Jurkat, Clone E6-1 (cell line): ENCODE measurements around the gene ENG.
"Not testable (repeated sequence)": the region's sequence is repeated elsewhere in the genome, so short reads cannot be mapped to it uniquely, and the experiment has no call there.

ENCODE experiments used
- DNase-seq: peaks from one replicate; pipeline ENCODE4 v3.0.0-alpha.2; 2011; ENCODE audit warnings: low read depth, low spot score
- H3K4me3 ChIP-seq: 2 replicates; pipeline ENCODE4 v1.5.1; 2011; ENCODE audit warnings: mild to moderate bottlenecking, low read length, control low read depth, moderate library complexity

The ENG gene

GRCh38 chr9:127880143-127880542 is 25.7 kb upstream of the ENG start:
- H3K4me3 ChIP-seq = no peak overlapping the region
- DNase-seq = no peak

- no peak for DNase-seq
- H3K4me3 ChIP-seq = no peak overlapping the region
Measured at GRCh38 chr9:127878652-127879390, 24.4 kb upstream of the ENG start.

GRCh38 chr9:127878001-127878651 is 23.7 kb upstream of the ENG start:
- no peak for DNase-seq
- no peak overlapping the region for H3K4me3 ChIP-seq

GRCh38 chr9:127877566-127877998 is 23.1 kb upstream of the ENG start, which contains the start of gene AK1:
Gene AK1, minus strand, starts transcription at chr9:127877675. Its CDS starts 3,058 bp downstream, at chr9:127874617.
- DNase-seq = no peak
- no peak within 1 kb of the TSS for H3K4me3 ChIP-seq

GRCh38 chr9:127876764-127877562 is 22.5 kb upstream of the ENG start:
- no peak overlapping the region for H3K4me3 ChIP-seq

GRCh38 chr9:127876026-127876763 is 21.7 kb upstream of the ENG start:
- DNase-seq = no peak
- no peak overlapping the region for H3K4me3 ChIP-seq

More at GRCh38 chr9:127876764-127877562, 22.5 kb upstream of the ENG start:
- DNase-seq = no peak

- DNase-seq = no peak
- H3K4me3 ChIP-seq = no peak overlapping the region
Measured at GRCh38 chr9:127875306-127875966, 21.0 kb upstream of the ENG start.

GRCh38 chr9:127874301-127875221 is 20.1 kb upstream of the ENG start:
- no peak overlapping the region for H3K4me3 ChIP-seq
- DNase-seq = no peak

- DNase-seq = no peak
- H3K4me3 ChIP-seq = no peak overlapping the region
Measured at GRCh38 chr9:127873886-127874285, 19.4 kb upstream of the ENG start.

GRCh38 chr9:127873223-127873691 is 18.8 kb upstream of the ENG start:
- DNase-seq = no peak
- no peak overlapping the region for H3K4me3 ChIP-seq

- no peak for DNase-seq
Measured at GRCh38 chr9:127872369-127873222, 18.1 kb upstream of the ENG start.

GRCh38 chr9:127871531-127871930 is 17.1 kb upstream of the ENG start:
- no peak overlapping the region for H3K4me3 ChIP-seq
- no peak for DNase-seq

More at GRCh38 chr9:127872369-127873222, 18.1 kb upstream of the ENG start:
- no peak overlapping the region for H3K4me3 ChIP-seq

GRCh38 chr9:127870887-127871286 is 16.4 kb upstream of the ENG start:
- no peak overlapping the region for H3K4me3 ChIP-seq
- no peak for DNase-seq

- H3K4me3 ChIP-seq, DNase-seq: not testable (repeated sequence)
Measured at GRCh38 chr9:127870153-127870491, 15.7 kb upstream of the ENG start.

- no peak for DNase-seq
- no peak overlapping the region for H3K4me3 ChIP-seq
Measured at GRCh38 chr9:127869310-127870152, 15.1 kb upstream of the ENG start.
